Measurements from ENCODE around the gene TIMM44. TPM values are rescaled to one million over a fixed set of nuclear protein-coding genes. Genes with fewer than 3 reads are reported as not detected.
A peak's percentile ranks its signal among the peaks of the same experiment; 100 is the strongest.

TIMM44 gene
- polyA plus RNA-seq, 1 experiment = 56.6 TPM

- DNase-seq (ENCODE audit: low read depth) = peak; percentile 25
- no peak overlapping the region for H3K4me3 ChIP-seq (ENCODE audit: low read depth, low read length)
- ChIA-PET POLR2A (no interaction called here), CTCF (interaction anchor here (1.2 to 1.5 kb wide), 2 partner anchors 26 to 58 kb away, joined by 3 read pairs; no protein-coding TSS in a partner anchor)
- TF ChIP-seq, protein P1, sequence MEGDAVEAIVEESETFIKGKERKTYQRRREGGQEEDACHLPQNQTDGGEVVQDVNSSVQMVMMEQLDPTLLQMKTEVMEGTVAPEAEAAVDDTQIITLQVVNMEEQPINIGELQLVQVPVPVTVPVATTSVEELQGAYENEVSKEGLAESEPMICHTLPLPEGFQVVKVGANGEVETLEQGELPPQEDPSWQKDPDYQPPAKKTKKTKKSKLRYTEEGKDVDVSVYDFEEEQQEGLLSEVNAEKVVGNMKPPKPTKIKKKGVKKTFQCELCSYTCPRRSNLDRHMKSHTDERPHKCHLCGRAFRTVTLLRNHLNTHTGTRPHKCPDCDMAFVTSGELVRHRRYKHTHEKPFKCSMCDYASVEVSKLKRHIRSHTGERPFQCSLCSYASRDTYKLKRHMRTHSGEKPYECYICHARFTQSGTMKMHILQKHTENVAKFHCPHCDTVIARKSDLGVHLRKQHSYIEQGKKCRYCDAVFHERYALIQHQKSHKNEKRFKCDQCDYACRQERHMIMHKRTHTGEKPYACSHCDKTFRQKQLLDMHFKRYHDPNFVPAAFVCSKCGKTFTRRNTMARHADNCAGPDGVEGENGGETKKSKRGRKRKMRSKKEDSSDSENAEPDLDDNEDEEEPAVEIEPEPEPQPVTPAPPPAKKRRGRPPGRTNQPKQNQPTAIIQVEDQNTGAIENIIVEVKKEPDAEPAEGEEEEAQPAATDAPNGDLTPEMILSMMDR (IDR thresholded peaks at IDR 0.05; ENCODE audit: insufficient read depth, low read depth, low read length) = no peak
- H3K36me3 ChIP-seq (ENCODE audit: control insufficient read depth, insufficient read depth, low read length) = peaks cover 44% of the 10 kb centered on the region
- no peaks in the 10 kb centered on the region for H3K27me3 ChIP-seq (ENCODE audit: control insufficient read depth, insufficient read depth, low read length)
Measured at GRCh38 chr19:7986321-7987113, 43.1 kb upstream of the TIMM44 start.

GRCh38 chr19:7985481-7985911 is 42.0 kb upstream of the TIMM44 start:
- POLR2A ChIA-PET = no interaction called here
- H3K36me3 ChIP-seq (ENCODE audit: control insufficient read depth, insufficient read depth, low read length) = peaks cover 42% of the 10 kb centered on the region

DNA sequence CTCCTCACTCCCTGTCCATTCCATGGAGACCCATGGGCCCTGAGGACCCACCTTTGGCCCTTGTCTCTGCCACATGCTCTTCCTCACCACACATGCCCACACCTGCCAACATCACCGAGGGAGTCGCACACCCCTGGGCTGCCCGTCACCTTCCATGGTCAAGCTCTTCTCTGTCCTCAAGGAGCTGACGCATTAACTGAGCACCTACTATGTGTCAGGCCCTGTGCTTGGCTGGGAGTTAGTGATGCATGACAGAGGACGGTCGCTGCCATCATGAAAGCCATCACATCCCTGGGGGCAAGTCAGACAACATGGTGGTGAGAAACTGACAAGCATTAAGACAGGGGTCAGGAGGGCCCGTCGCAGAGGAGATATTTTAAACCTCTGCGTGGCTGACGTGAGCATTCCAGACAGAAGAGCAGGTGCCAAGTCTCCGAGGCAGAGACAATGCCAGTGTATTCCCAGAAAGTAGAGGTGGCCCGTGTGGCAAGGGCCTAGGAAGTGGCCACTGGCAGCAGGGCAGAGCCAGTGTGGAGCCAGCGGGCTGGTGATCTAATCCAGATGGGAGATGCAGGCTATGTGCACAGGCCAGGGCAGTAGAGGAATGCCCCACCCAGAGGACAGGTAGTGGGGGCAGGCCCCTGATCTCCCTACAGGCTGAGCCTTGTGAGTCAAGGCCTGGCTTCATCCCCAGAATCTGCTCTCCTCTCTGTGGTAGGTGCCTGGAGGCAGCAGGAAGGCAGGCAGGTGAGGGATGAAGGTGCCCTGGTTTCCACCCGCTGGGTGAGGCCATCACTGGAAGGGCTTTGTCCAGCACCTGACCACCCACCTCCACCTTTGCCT is 40.8 kb upstream of the TIMM44 start:
- CTCF ChIA-PET = interaction anchor here (2.6 kb wide), 1 partner anchor 18 kb away, joined by 10 read pairs; no protein-coding TSS in a partner anchor
- H3K27me3 ChIP-seq (ENCODE audit: control insufficient read depth, insufficient read depth, low read length) = no peaks in the 10 kb centered on the region
- TF ChIP-seq, protein P1 (IDR thresholded peaks at IDR 0.05; ENCODE audit: insufficient read depth, low read depth, low read length) = no peak
- no peak overlapping the region for H3K4me3 ChIP-seq (ENCODE audit: low read depth, low read length)
- POLR2A ChIA-PET = no interaction called here
- no peak for DNase-seq (ENCODE audit: low read depth)
- H3K36me3 ChIP-seq (ENCODE audit: control insufficient read depth, insufficient read depth, low read length) = peaks cover 47% of the 10 kb centered on the region

More at GRCh38 chr19:7985481-7985911, 42.0 kb upstream of the TIMM44 start:
- no peaks in the 10 kb centered on the region for H3K27me3 ChIP-seq (ENCODE audit: control insufficient read depth, insufficient read depth, low read length)
- no peak for DNase-seq (ENCODE audit: low read depth)
- CTCF ChIA-PET = no interaction called here
- TF ChIP-seq, protein P1 (IDR thresholded peaks at IDR 0.05; ENCODE audit: insufficient read depth, low read depth, low read length) = no peak
- no peak overlapping the region for H3K4me3 ChIP-seq (ENCODE audit: low read depth, low read length)

DNA sequence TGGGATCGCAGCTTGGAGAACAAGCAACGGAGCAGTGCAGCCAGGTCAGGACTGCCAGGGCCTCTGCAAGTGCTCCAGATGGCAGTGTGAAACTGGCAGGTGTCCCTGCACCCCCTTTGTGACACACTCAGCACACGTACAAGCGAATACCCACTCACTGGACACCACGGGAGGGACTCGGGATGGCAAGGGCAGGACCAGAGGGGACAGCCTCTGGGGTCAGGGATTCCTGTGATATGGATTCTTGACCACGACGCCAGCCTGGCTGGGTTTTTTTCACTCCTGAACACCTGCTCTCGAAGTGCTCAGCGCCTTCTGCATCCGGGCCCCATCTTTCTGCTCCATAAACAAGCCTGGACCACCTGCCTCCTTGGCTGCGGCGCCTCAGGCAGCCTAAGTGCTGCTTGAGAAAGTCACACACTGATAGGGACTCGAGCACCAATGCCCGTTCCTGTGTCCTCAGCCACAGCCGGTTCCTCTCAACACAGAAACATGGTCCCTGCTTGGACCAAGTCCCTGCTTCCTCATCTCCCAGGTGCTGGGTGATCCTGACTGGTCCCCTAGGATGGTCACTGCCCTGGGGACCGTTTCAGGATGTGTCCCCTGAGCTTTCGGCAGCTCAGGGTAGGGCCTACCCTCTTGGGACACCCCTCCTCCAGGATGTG is 40.0 kb upstream of the TIMM44 start:
- CTCF ChIA-PET = interaction anchor here (0.9 to 2.6 kb wide), 2 partner anchors 13 to 19 kb away, joined by 3 to 10 read pairs; no protein-coding TSS in a partner anchor
- H3K36me3 ChIP-seq (ENCODE audit: control insufficient read depth, insufficient read depth, low read length) = peaks cover 45% of the 10 kb centered on the region

More for the DNA sequence above, 40.0 kb upstream of the TIMM44 start:
- TF ChIP-seq, protein P1 (IDR thresholded peaks at IDR 0.05; ENCODE audit: insufficient read depth, low read depth, low read length) = no peak
- DNase-seq (ENCODE audit: low read depth) = no peak
- POLR2A ChIA-PET = no interaction called here
- Histone ChIP-seq H3K27me3 (ENCODE audit: control insufficient read depth, insufficient read depth, low read length) (no peaks in the 10 kb centered on the region), H3K4me3 (ENCODE audit: low read depth, low read length) (no peak overlapping the region)
